ENCODE data around the gene HES6.

Gene HES6

GRCh38 chr2:238203973-238204683, 35.7 kb downstream of the HES6 start:
- WGBS, 2 experiments (ENCODE audit: insufficient coverage in 2 of 2): 78 to 81% methylated on average over 17 of the region's 18 CpGs
- peaks cover 6% of the 10 kb centered on the region for H3K4me1 ChIP-seq (ENCODE audit: control insufficient read depth, insufficient read depth, low read length, poor library complexity, severe bottlenecking)
- H3K9me3 ChIP-seq (ENCODE audit: control insufficient read depth, low read length): peaks cover 5% of the 10 kb centered on the region
- H3K27ac ChIP-seq (ENCODE audit: low read depth, low read length, severe bottlenecking): peak overlapping the region; percentile 30
- H3K36me3 ChIP-seq (ENCODE audit: control insufficient read depth, insufficient read depth, low read length): peaks cover 5% of the 10 kb centered on the region
- peak overlapping the region; percentile 26 for H3K4me3 ChIP-seq (ENCODE audit: extremely low read depth, insufficient read depth, low read length, poor library complexity, severe bottlenecking)

- WGBS, 2 experiments (ENCODE audit: insufficient coverage in 2 of 2): 0 to 1% methylated on average over 82 to 96 of the region's 126 CpGs
- Histone ChIP-seq H3K4me1 (ENCODE audit: control insufficient read depth, insufficient read depth, low read length, poor library complexity, severe bottlenecking) (peaks cover 6% of the 10 kb centered on the region), H3K9me3 (ENCODE audit: control insufficient read depth, low read length) (peaks cover 5% of the 10 kb centered on the region), H3K27ac (ENCODE audit: low read depth, low read length, severe bottlenecking) (peak within 1 kb of the TSS; percentile 51), H3K36me3 (ENCODE audit: control insufficient read depth, insufficient read depth, low read length) (peaks cover 5% of the 10 kb centered on the region), H3K4me3 (ENCODE audit: extremely low read depth, insufficient read depth, low read length, poor library complexity, severe bottlenecking) (peak within 1 kb of the TSS; percentile 74)
Observed at GRCh38 chr2:238203094-238203972, 36.5 kb downstream of the HES6 start, which contains the start of gene ILKAP. Gene ILKAP, minus strand, starts transcription at chr2:238203695. Its CDS starts 142 bp downstream, at chr2:238203553.

GRCh38 chr2:238202326-238203093, 37.3 kb downstream of the HES6 start:
- peaks cover 5% of the 10 kb centered on the region for H3K9me3 ChIP-seq (ENCODE audit: control insufficient read depth, low read length)
- peaks cover 6% of the 10 kb centered on the region for H3K4me1 ChIP-seq (ENCODE audit: control insufficient read depth, insufficient read depth, low read length, poor library complexity, severe bottlenecking)
- no peak overlapping the region for H3K27ac ChIP-seq (ENCODE audit: low read depth, low read length, severe bottlenecking)
- peak overlapping the region; percentile 74 for H3K4me3 ChIP-seq (ENCODE audit: extremely low read depth, insufficient read depth, low read length, poor library complexity, severe bottlenecking)
- 18 to 21% methylated on average over 20 to 24 of the region's 27 CpGs for WGBS, 2 experiments (ENCODE audit: insufficient coverage in 2 of 2)
- peaks cover 5% of the 10 kb centered on the region for H3K36me3 ChIP-seq (ENCODE audit: control insufficient read depth, insufficient read depth, low read length)

GRCh38 chr2:238190445-238190844, 49.4 kb downstream of the HES6 start:
- Histone ChIP-seq H3K4me1 (ENCODE audit: control insufficient read depth, insufficient read depth, low read length, poor library complexity, severe bottlenecking) (no peaks in the 10 kb centered on the region), H3K27ac (ENCODE audit: low read depth, low read length, severe bottlenecking) (no peak overlapping the region), H3K36me3 (ENCODE audit: control insufficient read depth, insufficient read depth, low read length) (peaks cover 95% of the 10 kb centered on the region), H3K4me3 (ENCODE audit: extremely low read depth, insufficient read depth, low read length, poor library complexity, severe bottlenecking) (no peak overlapping the region), H3K9me3 (ENCODE audit: control insufficient read depth, low read length) (no peaks in the 10 kb centered on the region)
- whole genome bisulfite sequencing, 2 experiments (ENCODE audit: insufficient coverage in 2 of 2): 100% methylated on average over 2 of the region's 2 CpGs
